Measurements from ENCODE around the gene DIP2A. TPM values are rescaled to one million over a fixed set of nuclear protein-coding genes. Genes with fewer than 3 reads are reported as not detected.

The DIP2A gene
- polyA plus RNA-seq, 1 donor from 2014 or later = 45.0 TPM

DNA sequence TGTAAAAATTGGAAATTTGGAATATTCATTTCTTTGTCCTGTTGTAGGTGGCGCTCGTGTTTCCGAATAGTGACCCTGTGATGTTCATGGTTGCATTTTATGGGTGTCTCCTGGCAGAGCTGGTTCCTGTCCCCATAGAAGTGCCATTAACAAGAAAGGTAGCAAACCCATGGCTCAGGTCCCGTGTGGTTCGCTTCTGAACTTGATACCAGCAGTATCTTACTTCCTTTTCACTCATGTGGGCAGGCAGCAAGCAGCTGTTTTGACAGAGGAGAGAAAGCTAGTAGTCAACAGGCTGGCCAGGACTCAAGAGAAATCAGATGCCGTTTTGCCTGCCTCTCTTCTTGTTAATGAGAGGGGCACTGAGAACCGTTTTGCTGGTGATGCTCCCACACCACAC lies 73.4 kb downstream of the DIP2A start:
- no peaks in the 10 kb centered on the region for H3K27me3 ChIP-seq (ENCODE audit: insufficient read depth, low read depth, low read length)
- H3K4me2 ChIP-seq (ENCODE audit: low read length) = no peak overlapping the region
- H3F3A ChIP-seq (ENCODE audit: insufficient read depth, low read length, poor library complexity, severe bottlenecking) = no peaks in the 10 kb centered on the region
- H3K79me2 ChIP-seq (replicated peaks; ENCODE audit: insufficient read depth, low read length) = no peaks in the 10 kb centered on the region
- H3K9ac ChIP-seq (ENCODE audit: low read length) = no peak overlapping the region
- no peaks in the 10 kb centered on the region for H3K9me3 ChIP-seq (ENCODE audit: low read length)
- H3K27ac ChIP-seq (ENCODE audit: low read length) = no peak overlapping the region
- no peak overlapping the region for H2AFZ ChIP-seq (ENCODE audit: low read depth, low read length)
- H3K36me3 ChIP-seq (ENCODE audit: insufficient read depth, low read length) = peaks cover 4% of the 10 kb centered on the region
- H3K9me2 ChIP-seq (ENCODE audit: insufficient read depth, low read length) = no peaks in the 10 kb centered on the region
- TF ChIP-seq POLR2AphosphoS5 (IDR thresholded peaks at IDR 0.05) = no peak
- TF ChIP-seq SMC3 (conservative IDR thresholded peaks at IDR 0.05; ENCODE audit: poor library complexity) = no peak
- TF ChIP-seq RAD21 (conservative IDR thresholded peaks at IDR 0.05) = no peak
- no peak for TF ChIP-seq EP300 (conservative IDR thresholded peaks at IDR 0.05; ENCODE audit: poor library complexity, severe bottlenecking)
- TF ChIP-seq, protein P1, sequence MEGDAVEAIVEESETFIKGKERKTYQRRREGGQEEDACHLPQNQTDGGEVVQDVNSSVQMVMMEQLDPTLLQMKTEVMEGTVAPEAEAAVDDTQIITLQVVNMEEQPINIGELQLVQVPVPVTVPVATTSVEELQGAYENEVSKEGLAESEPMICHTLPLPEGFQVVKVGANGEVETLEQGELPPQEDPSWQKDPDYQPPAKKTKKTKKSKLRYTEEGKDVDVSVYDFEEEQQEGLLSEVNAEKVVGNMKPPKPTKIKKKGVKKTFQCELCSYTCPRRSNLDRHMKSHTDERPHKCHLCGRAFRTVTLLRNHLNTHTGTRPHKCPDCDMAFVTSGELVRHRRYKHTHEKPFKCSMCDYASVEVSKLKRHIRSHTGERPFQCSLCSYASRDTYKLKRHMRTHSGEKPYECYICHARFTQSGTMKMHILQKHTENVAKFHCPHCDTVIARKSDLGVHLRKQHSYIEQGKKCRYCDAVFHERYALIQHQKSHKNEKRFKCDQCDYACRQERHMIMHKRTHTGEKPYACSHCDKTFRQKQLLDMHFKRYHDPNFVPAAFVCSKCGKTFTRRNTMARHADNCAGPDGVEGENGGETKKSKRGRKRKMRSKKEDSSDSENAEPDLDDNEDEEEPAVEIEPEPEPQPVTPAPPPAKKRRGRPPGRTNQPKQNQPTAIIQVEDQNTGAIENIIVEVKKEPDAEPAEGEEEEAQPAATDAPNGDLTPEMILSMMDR (IDR thresholded peaks at IDR 0.05; ENCODE audit: poor library complexity, severe bottlenecking) = no peak
- TF ChIP-seq EZH2 (IDR thresholded peaks at IDR 0.05; ENCODE audit: borderline replicate concordance, insufficient read depth, low read length, poor library complexity, severe bottlenecking) = no peak
- no peak for TF ChIP-seq REST (IDR thresholded peaks at IDR 0.05; ENCODE audit: borderline replicate concordance)
- TF ChIP-seq TAF1 (IDR thresholded peaks at IDR 0.05; ENCODE audit: low read depth) = no peak
- TF ChIP-seq MXI1 (conservative IDR thresholded peaks at IDR 0.05; ENCODE audit: poor library complexity, severe bottlenecking) = no peak
- H3K4me3 ChIP-seq (ENCODE audit: low read length) = no peak overlapping the region
- H4K20me1 ChIP-seq (ENCODE audit: insufficient read depth) = no peaks in the 10 kb centered on the region

DNA sequence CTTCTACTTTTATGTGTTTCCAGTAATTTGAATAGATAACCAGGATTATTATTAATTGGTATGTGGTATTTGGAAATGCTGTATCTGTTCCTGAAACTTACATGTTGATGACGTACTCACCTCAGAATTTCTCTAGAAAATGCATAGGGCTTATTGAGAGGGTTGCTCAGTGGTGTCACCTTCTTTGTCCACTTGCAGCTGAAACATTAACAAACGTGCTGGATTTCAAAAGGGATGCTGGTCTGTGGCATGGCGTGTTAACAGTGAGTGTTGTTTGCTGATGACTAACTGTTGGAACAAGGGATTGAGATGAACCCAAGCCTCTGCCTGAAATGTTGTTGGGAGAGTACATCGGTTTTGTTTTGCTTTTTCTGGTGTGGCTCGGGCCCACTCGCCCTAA lies 78.3 kb downstream of the DIP2A start:
- Histone ChIP-seq H3K36me3 (ENCODE audit: insufficient read depth, low read length) (peaks cover 8% of the 10 kb centered on the region), H3K9ac (ENCODE audit: low read length) (no peak overlapping the region), H3K4me3 (ENCODE audit: low read length) (no peak overlapping the region)

More for the DNA sequence above, 78.3 kb downstream of the DIP2A start:
- Histone ChIP-seq H2AFZ (ENCODE audit: low read depth, low read length) (no peak overlapping the region), H3K27me3 (ENCODE audit: insufficient read depth, low read depth, low read length) (no peaks in the 10 kb centered on the region), H3K9me3 (ENCODE audit: low read length) (no peaks in the 10 kb centered on the region), H3K79me2 (replicated peaks; ENCODE audit: insufficient read depth, low read length) (no peaks in the 10 kb centered on the region), H3K27ac (ENCODE audit: low read length) (no peak overlapping the region), H3K4me2 (ENCODE audit: low read length) (no peak overlapping the region), H3K9me2 (ENCODE audit: insufficient read depth, low read length) (no peaks in the 10 kb centered on the region), H4K20me1 (ENCODE audit: insufficient read depth) (no peaks in the 10 kb centered on the region), H3F3A (ENCODE audit: insufficient read depth, low read length, poor library complexity, severe bottlenecking) (no peaks in the 10 kb centered on the region)
- TF ChIP-seq RAD21 (conservative IDR thresholded peaks at IDR 0.05) (no peak), MXI1 (conservative IDR thresholded peaks at IDR 0.05; ENCODE audit: poor library complexity, severe bottlenecking) (no peak), EP300 (conservative IDR thresholded peaks at IDR 0.05; ENCODE audit: poor library complexity, severe bottlenecking) (no peak), EZH2 (IDR thresholded peaks at IDR 0.05; ENCODE audit: borderline replicate concordance, insufficient read depth, low read length, poor library complexity, severe bottlenecking) (no peak), REST (IDR thresholded peaks at IDR 0.05; ENCODE audit: borderline replicate concordance) (no peak), TAF1 (IDR thresholded peaks at IDR 0.05; ENCODE audit: low read depth) (no peak), POLR2AphosphoS5 (IDR thresholded peaks at IDR 0.05) (no peak), SMC3 (conservative IDR thresholded peaks at IDR 0.05; ENCODE audit: poor library complexity) (no peak)
- TF ChIP-seq, protein P1 (IDR thresholded peaks at IDR 0.05; ENCODE audit: poor library complexity, severe bottlenecking) = no peak
